ENCODE measurements around the gene CIB2. TPM values are rescaled to one million over a fixed set of nuclear protein-coding genes. Genes with fewer than 3 reads are reported as not detected.

Gene CIB2
- total and polyA plus RNA-seq, 2 donors (not counting 1 experiment from before 2014, with no cell fraction given), result 0.97 to 3.2 TPM

DNA sequence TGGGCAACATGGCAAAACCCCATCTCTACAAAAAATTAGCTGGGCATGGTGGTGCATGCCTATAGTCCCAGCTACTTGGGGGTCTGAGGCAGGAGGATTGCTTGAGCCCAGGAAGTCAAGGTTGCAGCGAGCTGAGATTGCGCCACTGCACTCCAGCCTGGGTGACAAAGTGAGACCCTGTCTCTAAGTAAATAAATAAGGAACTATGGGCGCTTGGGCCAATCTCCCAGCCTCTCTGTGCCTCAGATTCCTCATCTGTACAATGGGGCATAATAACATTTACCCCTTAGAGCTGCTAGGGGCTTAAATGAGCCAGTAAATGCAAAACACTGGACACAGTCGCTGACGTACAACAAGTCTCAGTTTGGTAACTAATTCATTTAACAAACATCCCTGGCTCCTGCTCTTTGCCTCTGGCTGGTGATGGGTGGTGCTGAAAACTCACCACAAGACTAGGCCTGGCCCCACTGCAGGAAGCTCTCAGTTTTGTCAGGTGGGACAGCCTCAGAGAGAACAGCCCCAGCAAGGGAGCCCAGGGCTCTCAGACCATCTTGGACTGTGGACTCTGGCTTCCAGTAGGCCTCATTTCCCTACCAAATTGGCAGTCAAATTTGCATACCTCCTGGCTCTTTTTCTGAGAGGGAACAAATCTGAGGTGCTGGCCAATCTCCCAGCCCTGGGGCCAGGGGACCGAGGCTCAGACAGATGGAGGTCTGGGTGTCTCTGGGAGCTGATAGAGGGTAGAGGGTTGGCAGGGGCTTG, 47.4 kb downstream of the CIB2 start:
- Mint-ChIP-seq H3K4me1 (peaks cover 14% of the 10 kb centered on the region), H3K27ac (no peak overlapping the region), H3K9me3 (ENCODE audit: insufficient read depth) (no peaks in the 10 kb centered on the region), H3K27me3 (no peaks in the 10 kb centered on the region), H3K4me3 (no peak overlapping the region)
- DNase-seq (no peak), ATAC-seq (ENCODE audit: low read depth) (no peak)
- no peak overlapping the region for H3K4me3 ChIP-seq (ENCODE audit: control extremely low read depth in 1 of 5, extremely low read depth in 1 of 5, insufficient read depth in 1 of 5, low read depth in 2 of 5, low read length in 4 of 5)
- no peak overlapping the region for H3K4me2 ChIP-seq (replicated peaks; ENCODE audit: low read depth, low read length, poor library complexity, severe bottlenecking)
- intact Hi-C loops (cut with micrococcal nuclease), result no loop called here
- H3K79me2 ChIP-seq (ENCODE audit: control insufficient read depth, insufficient read depth, low read length), result no peaks in the 10 kb centered on the region
- WGBS (ENCODE audit: insufficient coverage), result 82% methylated on average over 2 of the region's 6 CpGs
- H3K36me3 ChIP-seq (replicated peaks in 1 of 2; ENCODE audit: control extremely low read depth in 1 of 2, control insufficient read depth in 1 of 2, extremely low read depth in 1 of 2, insufficient read depth in 2 of 2, low read length in 1 of 2), result no peaks in the 10 kb centered on the region
- peaks cover 9% of the 10 kb centered on the region in 2 donors for H3K4me1 ChIP-seq (ENCODE audit: control insufficient read depth in 2 of 2, insufficient read depth in 2 of 2, low read length in 2 of 2)
- ChIA-PET CTCF (interaction anchor here (1.1 to 1.7 kb wide), 4 partner anchors 10 to 119 kb away, joined by 3 to 5 read pairs (median 4); no protein-coding TSS in a partner anchor), POLR2A (no interaction called here)
- TF ChIP-seq, protein P1, sequence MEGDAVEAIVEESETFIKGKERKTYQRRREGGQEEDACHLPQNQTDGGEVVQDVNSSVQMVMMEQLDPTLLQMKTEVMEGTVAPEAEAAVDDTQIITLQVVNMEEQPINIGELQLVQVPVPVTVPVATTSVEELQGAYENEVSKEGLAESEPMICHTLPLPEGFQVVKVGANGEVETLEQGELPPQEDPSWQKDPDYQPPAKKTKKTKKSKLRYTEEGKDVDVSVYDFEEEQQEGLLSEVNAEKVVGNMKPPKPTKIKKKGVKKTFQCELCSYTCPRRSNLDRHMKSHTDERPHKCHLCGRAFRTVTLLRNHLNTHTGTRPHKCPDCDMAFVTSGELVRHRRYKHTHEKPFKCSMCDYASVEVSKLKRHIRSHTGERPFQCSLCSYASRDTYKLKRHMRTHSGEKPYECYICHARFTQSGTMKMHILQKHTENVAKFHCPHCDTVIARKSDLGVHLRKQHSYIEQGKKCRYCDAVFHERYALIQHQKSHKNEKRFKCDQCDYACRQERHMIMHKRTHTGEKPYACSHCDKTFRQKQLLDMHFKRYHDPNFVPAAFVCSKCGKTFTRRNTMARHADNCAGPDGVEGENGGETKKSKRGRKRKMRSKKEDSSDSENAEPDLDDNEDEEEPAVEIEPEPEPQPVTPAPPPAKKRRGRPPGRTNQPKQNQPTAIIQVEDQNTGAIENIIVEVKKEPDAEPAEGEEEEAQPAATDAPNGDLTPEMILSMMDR (IDR thresholded peaks at IDR 0.05), result no peak
- TF ChIP-seq EZH2 (IDR thresholded peaks at IDR 0.05; ENCODE audit: borderline replicate concordance, insufficient read depth, low read depth, low read length, poor library complexity, severe bottlenecking), result no peak
- H2AFZ ChIP-seq (ENCODE audit: insufficient read depth, low read depth, low read length, poor library complexity, severe bottlenecking), result no peak overlapping the region
- H4K20me1 ChIP-seq (ENCODE audit: control insufficient read depth, insufficient read depth, low read length, poor library complexity, severe bottlenecking), result no peaks in the 10 kb centered on the region
- no peaks in the 10 kb centered on the region for H3K9me3 ChIP-seq (ENCODE audit: control extremely low read depth in 1 of 3, control insufficient read depth in 2 of 3, insufficient read depth in 1 of 3, low read length in 2 of 3)
- H3K9ac ChIP-seq (ENCODE audit: low read length), result no peak overlapping the region
- H3K27ac ChIP-seq (ENCODE audit: low read length in 2 of 2), result no peak overlapping the region
- no peaks in the 10 kb centered on the region for H3K27me3 ChIP-seq (replicated peaks in 1 of 4; ENCODE audit: control extremely low read depth in 1 of 4, control insufficient read depth in 3 of 4, insufficient read depth in 4 of 4, low read length in 3 of 4)

DNA sequence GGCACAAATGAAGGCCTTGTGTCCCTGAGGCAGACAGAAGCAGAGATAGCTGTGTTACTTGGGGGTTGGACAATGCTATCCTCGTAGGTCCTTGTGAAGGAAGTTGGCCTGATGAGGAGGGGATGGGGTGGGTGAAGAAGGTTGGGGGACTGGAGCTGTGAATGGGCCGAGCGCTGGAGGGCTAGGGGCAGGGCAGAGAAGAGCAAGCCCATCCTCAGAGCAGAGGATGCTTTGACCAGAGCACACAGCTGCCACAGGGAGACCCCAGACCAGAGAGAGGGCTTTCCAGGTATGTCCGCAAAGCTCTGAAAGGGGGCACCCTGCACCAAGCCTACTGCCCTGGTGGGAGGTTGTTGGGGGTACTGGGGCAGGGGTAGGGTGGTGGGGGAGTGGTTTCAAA, 48.1 kb downstream of the CIB2 start:
- POLR2A ChIA-PET, result no interaction called here
- ATAC-seq (ENCODE audit: low read depth), result no peak
- Mint-ChIP-seq H3K9me3 (ENCODE audit: insufficient read depth) (no peaks in the 10 kb centered on the region), H3K27me3 (no peaks in the 10 kb centered on the region), H3K4me1 (peaks cover 8% of the 10 kb centered on the region), H3K27ac (no peak overlapping the region), H3K4me3 (no peak overlapping the region)
- no peak overlapping the region for H3K4me2 ChIP-seq (replicated peaks; ENCODE audit: low read depth, low read length, poor library complexity, severe bottlenecking)
- H2AFZ ChIP-seq (ENCODE audit: insufficient read depth, low read depth, low read length, poor library complexity, severe bottlenecking), result no peak overlapping the region
- H3K4me1 ChIP-seq (ENCODE audit: control insufficient read depth in 2 of 2, insufficient read depth in 2 of 2, low read length in 2 of 2), result peaks cover 6 to 7% of the 10 kb centered on the region in 2 donors
- H4K20me1 ChIP-seq (ENCODE audit: control insufficient read depth, insufficient read depth, low read length, poor library complexity, severe bottlenecking), result no peaks in the 10 kb centered on the region
- TF ChIP-seq, protein P1 (IDR thresholded peaks at IDR 0.05), result no peak
- TF ChIP-seq EZH2 (IDR thresholded peaks at IDR 0.05; ENCODE audit: borderline replicate concordance, insufficient read depth, low read depth, low read length, poor library complexity, severe bottlenecking), result no peak
- H3K36me3 ChIP-seq (replicated peaks in 1 of 2; ENCODE audit: control extremely low read depth in 1 of 2, control insufficient read depth in 1 of 2, extremely low read depth in 1 of 2, insufficient read depth in 2 of 2, low read length in 1 of 2), result no peaks in the 10 kb centered on the region
- no peak overlapping the region for H3K27ac ChIP-seq (ENCODE audit: low read length in 2 of 2)
- H3K4me3 ChIP-seq (ENCODE audit: control extremely low read depth in 1 of 5, extremely low read depth in 1 of 5, insufficient read depth in 1 of 5, low read depth in 2 of 5, low read length in 4 of 5), result no peak overlapping the region
- H3K27me3 ChIP-seq (replicated peaks in 1 of 4; ENCODE audit: control extremely low read depth in 1 of 4, control insufficient read depth in 3 of 4, insufficient read depth in 4 of 4, low read length in 3 of 4), result no peaks in the 10 kb centered on the region
- CTCF ChIA-PET, result interaction anchor here (1.1 to 1.7 kb wide), 4 partner anchors 11 to 65 kb away, joined by 3 to 5 read pairs (median 4); no protein-coding TSS in a partner anchor
- no peaks in the 10 kb centered on the region for H3K79me2 ChIP-seq (ENCODE audit: control insufficient read depth, insufficient read depth, low read length)
- no peak for DNase-seq
- WGBS (ENCODE audit: insufficient coverage), result 98% methylated on average over 4 of the region's 4 CpGs
- H3K9me3 ChIP-seq (ENCODE audit: control extremely low read depth in 1 of 3, control insufficient read depth in 2 of 3, insufficient read depth in 1 of 3, low read length in 2 of 3), result no peaks in the 10 kb centered on the region
- intact Hi-C loops (cut with micrococcal nuclease), result no loop called here
- H3K9ac ChIP-seq (ENCODE audit: low read length), result no peak overlapping the region
